CD4-positive, alpha-beta T cell (primary cell): ENCODE results near the gene ENOX2. TPM values are rescaled to one million over a fixed set of nuclear protein-coding genes. Genes with fewer than 3 reads are reported as not detected.
"Not testable (repeated sequence)": the region's sequence is repeated elsewhere in the genome, so short reads cannot be mapped to it uniquely, and the experiment has no call there.

Experiments used
- ATAC-seq: fragments of 200-7000 bp; cut with Tn5 transposase; one replicate; pipeline ENCODE4 v1.10.0; 2022; ENCODE audit warnings: mild to moderate bottlenecking; ENCODE audit not compliant: poor library complexity
- CTCF ChIA-PET: fragments of 350-600 bp; sonication (Branson Sonifier 250); formaldehyde crosslinking; loops from one replicate; lab custom pipeline; 2021; ENCODE audit warnings: antibody characterized with exemption, inconsistent platforms; lab: Charles Lee
- POLR2A ChIA-PET: fragments of 350-600 bp; sonication (Branson Sonifier 250); formaldehyde crosslinking; loops from one replicate; lab custom pipeline; 2021; ENCODE audit warnings: antibody characterized with exemption, inconsistent platforms; lab: Charles Lee
- DNase-seq, 14 experiments: peaks; one replicate each; pipeline ENCODE4 v3.0.0-alpha.2; 2013 to 2020; ENCODE audit warnings: mixed read lengths in 2 of 14
- H3K27ac ChIP-seq, 2 donors: one replicate each; pipeline versions ENCODE4 v1.5.1 to v1.7.0; 2013; ENCODE audit warnings: low read length in 2 of 2, low read depth in 1 of 2, mild to moderate bottlenecking in 1 of 2
- H3K27me3 ChIP-seq, 2 experiments: 1 replicate in 1 of 2; 2 replicates in 1 of 2; pipeline versions ENCODE4 v1.6.1 to v1.7.0; 2013; ENCODE audit warnings: low read length in 2 of 2, control low read depth in 1 of 2, mild to moderate bottlenecking in 1 of 2, moderate library complexity in 1 of 2; ENCODE audit not compliant: insufficient read depth in 2 of 2, control insufficient read depth in 1 of 2
- H3K36me3 ChIP-seq: one replicate; pipeline ENCODE4 v1.6.1; 2013; ENCODE audit warnings: low read length, control low read depth; ENCODE audit not compliant: insufficient read depth
- H3K4me1 ChIP-seq: one replicate; pipeline ENCODE4 v1.6.1; 2013; ENCODE audit warnings: low read length, control low read depth; ENCODE audit not compliant: insufficient read depth
- H3K4me3 ChIP-seq: one replicate; pipeline ENCODE4 v1.5.1; 2013; ENCODE audit warnings: mild to moderate bottlenecking, low read length, moderate library complexity
- H3K9me3 ChIP-seq, 2 experiments: 1 replicate in 1 of 2; 2 replicates in 1 of 2; pipeline versions ENCODE4 v1.6.1 to v1.7.0; 2013; ENCODE audit warnings: low read length in 2 of 2, mild to moderate bottlenecking in 2 of 2, control low read depth in 1 of 2, moderate library complexity in 1 of 2; ENCODE audit not compliant: control insufficient read depth in 1 of 2, insufficient read depth in 1 of 2
- H3K27ac Mint-ChIP-seq: one replicate; pipeline ENCODE4 v1.8.0; 2020; ENCODE audit warnings: mixed read lengths
- H3K27me3 Mint-ChIP-seq: one replicate; pipeline ENCODE4 v1.8.0; 2021; ENCODE audit warnings: mixed read lengths
- H3K36me3 Mint-ChIP-seq: one replicate; pipeline ENCODE4 v1.8.0; 2021; ENCODE audit warnings: low read depth, mixed read lengths
- H3K4me1 Mint-ChIP-seq: one replicate; pipeline ENCODE4 v1.8.0; 2021; ENCODE audit warnings: low read depth, mixed read lengths
- H3K4me3 Mint-ChIP-seq: one replicate; pipeline ENCODE4 v1.8.0; 2020; ENCODE audit warnings: mild to moderate bottlenecking, mixed read lengths
- H3K9me3 Mint-ChIP-seq: one replicate; pipeline ENCODE4 v1.8.0; 2020; ENCODE audit warnings: mixed read lengths
- CTCF ChIP-seq: fragments of 200-600 bp; IDR thresholded peaks from one replicate; pipeline ENCODE4 v1.8.0; 2022; ENCODE audit warnings: antibody characterized with exemption, mild to moderate bottlenecking
- intact Hi-C, 2 experiments: fragments of 100-400 bp; cut with DNase I in 1 of 2; cut with micrococcal nuclease in 1 of 2; formaldehyde crosslinking; loops; one replicate each; pipeline versions ENCODE4 v1.15.1 to v1.9.0; 2023 to 2025; cut with DNase I, micrococcal nuclease
- total RNA-seq, 174 experiments: library from RNA in 2 of 174; stranded (reverse) in 2 of 174; gene quantifications; one replicate each; pipeline ENCODE4 v1.2.3 and lab custom pipeline; 2021 to 2026

Gene ENOX2
- total RNA-seq, 2 experiments from 2014 or later, result 4.0 to 6.5 TPM

DNA sequence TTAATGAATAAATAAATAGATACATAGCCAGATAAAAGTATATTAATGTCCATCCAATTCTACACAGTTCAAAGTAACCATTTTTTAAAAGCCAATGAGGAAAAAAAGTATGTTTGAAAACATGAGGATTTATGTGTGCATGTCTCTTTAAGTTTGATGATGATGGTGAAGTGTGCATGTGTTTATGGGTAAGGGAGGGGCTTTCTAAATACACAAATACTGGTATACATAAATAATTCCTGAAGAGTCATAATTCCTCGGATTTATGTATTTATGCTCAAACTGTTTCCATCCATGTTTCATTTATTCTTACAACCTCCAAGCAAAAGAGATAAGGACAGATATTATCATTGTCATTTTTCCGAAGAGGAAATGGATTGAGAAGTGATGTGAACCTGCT, 75.4 kb downstream of the ENOX2 start:
- Mint-ChIP-seq H3K27ac (no peak overlapping the region), H3K9me3 (no peaks in the 10 kb centered on the region), H3K4me3 (no peak overlapping the region), H3K4me1 (peaks cover 11% of the 10 kb centered on the region), H3K27me3 (no peaks in the 10 kb centered on the region), H3K36me3 (no peaks in the 10 kb centered on the region)
- Histone ChIP-seq H3K4me1 (no peaks in the 10 kb centered on the region), H3K27ac (no peak overlapping the region), H3K36me3 (no peaks in the 10 kb centered on the region), H3K4me3 (no peak overlapping the region), H3K9me3 (no peaks in the 10 kb centered on the region), H3K27me3 (no peaks in the 10 kb centered on the region)
- no peak for TF ChIP-seq CTCF
- ChIA-PET POLR2A (interaction anchor here (0.6 kb wide), 1 partner anchor 489 kb away, joined by 4 read pairs; no protein-coding TSS in a partner anchor), CTCF (no interaction called here)
- ATAC-seq (no peak), DNase-seq (no peak)
- intact Hi-C loops, result no loop called here

- H3K36me3 Mint-ChIP-seq, result no peaks in the 10 kb centered on the region
- Histone ChIP-seq H3K27me3 (no peaks in the 10 kb centered on the region), H3K27ac (no peak overlapping the region), H3K4me3 (no peak overlapping the region), H3K36me3 (no peaks in the 10 kb centered on the region), H3K9me3 (peaks cover 0 to 4% of the 10 kb centered on the region in 2 experiments), H3K4me1 (no peaks in the 10 kb centered on the region)
- H3K4me1 Mint-ChIP-seq, result peaks cover 8% of the 10 kb centered on the region
- H3K27ac Mint-ChIP-seq, result no peak overlapping the region
- DNase-seq (no peak), ATAC-seq (no peak)
- TF ChIP-seq CTCF, result no peak
- H3K27me3 Mint-ChIP-seq, result no peaks in the 10 kb centered on the region
- H3K9me3 Mint-ChIP-seq, result no peaks in the 10 kb centered on the region
- H3K4me3 Mint-ChIP-seq, result no peak overlapping the region
- CTCF ChIA-PET, result no interaction called here
- intact Hi-C loops, result no loop called here
- POLR2A ChIA-PET, result no interaction called here
These were observed 76.8 kb downstream of the ENOX2 start for GRCh38 chrX:130826249-130826648.

- ChIA-PET CTCF (no interaction called here), POLR2A (no interaction called here)
- Mint-ChIP-seq H3K4me3 (no peak overlapping the region), H3K9me3 (no peaks in the 10 kb centered on the region), H3K27me3 (no peaks in the 10 kb centered on the region), H3K4me1 (peaks cover 4% of the 10 kb centered on the region), H3K36me3 (peaks cover 3% of the 10 kb centered on the region), H3K27ac (no peak overlapping the region)
- DNase-seq, result no peak
- Histone ChIP-seq H3K27me3 (no peaks in the 10 kb centered on the region), H3K9me3 (peaks cover 0 to 4% of the 10 kb centered on the region in 2 experiments), H3K4me3 (no peak overlapping the region), H3K36me3 (no peaks in the 10 kb centered on the region), H3K4me1 (no peaks in the 10 kb centered on the region), H3K27ac (no peak overlapping the region)
- TF ChIP-seq CTCF, result no peak
- intact Hi-C loops, result no loop called here
- no peak for ATAC-seq
These were observed 77.5 kb downstream of the ENOX2 start for GRCh38 chrX:130825525-130825924.

DNA sequence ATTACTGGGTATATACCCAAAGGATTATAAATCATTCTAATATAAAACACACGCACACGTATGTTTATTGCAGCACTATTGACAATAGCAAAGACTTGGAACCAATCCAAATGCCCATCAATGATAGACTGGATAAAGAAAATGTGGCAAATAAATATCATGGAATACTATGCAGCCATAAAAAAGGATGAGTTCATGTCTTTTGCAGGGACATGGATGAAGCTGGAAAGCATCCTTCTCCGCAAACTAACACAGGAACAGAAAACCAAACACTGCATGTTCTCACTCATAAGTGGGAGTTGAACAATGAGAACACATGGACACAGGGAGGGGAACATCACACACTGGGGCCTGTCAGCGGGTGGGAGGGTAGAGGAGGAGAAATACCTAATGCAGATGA, 83.6 kb downstream of the ENOX2 start:
- H3K4me1 ChIP-seq, H3K27me3 Mint-ChIP-seq, H3K4me3 Mint-ChIP-seq, H3K27ac ChIP-seq, H3K4me3 ChIP-seq, H3K9me3 ChIP-seq, H3K27me3 ChIP-seq, H3K36me3 ChIP-seq, H3K9me3 Mint-ChIP-seq, H3K27ac Mint-ChIP-seq, ATAC-seq, intact Hi-C loops, POLR2A ChIA-PET, H3K4me1 Mint-ChIP-seq, CTCF ChIA-PET, DNase-seq: not testable (repeated sequence)
- peaks cover 27% of the 10 kb centered on the region for H3K36me3 Mint-ChIP-seq

DNA sequence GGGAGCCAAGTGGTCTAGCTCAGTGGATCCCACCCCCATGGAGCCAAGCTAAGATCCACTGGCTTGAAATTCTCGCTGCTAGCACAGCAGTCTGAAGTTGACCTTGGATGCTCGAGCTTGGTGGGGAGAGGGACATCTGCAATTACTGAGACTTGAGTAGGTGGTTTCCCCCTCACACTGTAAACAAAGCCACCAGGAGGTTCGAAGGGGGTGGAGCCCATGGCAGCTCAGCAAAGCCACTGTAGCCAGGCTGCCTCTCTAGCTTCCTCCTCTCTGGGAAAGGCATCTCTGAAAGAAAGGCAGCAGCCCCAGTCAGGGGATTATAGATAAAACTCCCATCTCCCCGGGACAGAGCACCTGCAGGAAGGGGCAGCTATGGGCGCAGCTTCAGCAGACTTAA, 89.1 kb downstream of the ENOX2 start:
- CTCF ChIA-PET, ATAC-seq, intact Hi-C loops: not testable (repeated sequence)

More for the DNA sequence above, 89.1 kb downstream of the ENOX2 start:
- H3K27me3 Mint-ChIP-seq, H3K9me3 Mint-ChIP-seq, H3K4me3 Mint-ChIP-seq, H3K36me3 ChIP-seq, H3K27ac ChIP-seq, H3K4me3 ChIP-seq, DNase-seq, H3K4me1 Mint-ChIP-seq, H3K27me3 ChIP-seq, H3K4me1 ChIP-seq, H3K27ac Mint-ChIP-seq, POLR2A ChIA-PET: not testable (repeated sequence)
- H3K36me3 Mint-ChIP-seq, result peaks cover 35% of the 10 kb centered on the region
- H3K9me3 ChIP-seq, result peaks cover 0 to 17% of the 10 kb centered on the region in 2 experiments
